GM12878 (cell line): ENCODE measurements around the gene RBM19. TPM values are rescaled to one million over a fixed set of nuclear protein-coding genes. Genes with fewer than 3 reads are reported as not detected.

Source experiments
- ATAC-seq: fragments of 200-7000 bp; cut with Tn5 transposase; 3 replicates; pipeline ENCODE4 v1.9.1; 2020; ENCODE audit warnings: mild to moderate bottlenecking, moderate library complexity
- BruUV-seq: library from RNA; stranded (reverse); fragments of 400-500 nt; replicated peaks from 2 replicates; lab custom pipeline; 2021; lab: Mats Ljungman, UMichigan
- CTCF ChIA-PET: fragments of 300-600 bp; sonication (Branson Sonifier 250); formaldehyde crosslinking; extraction: SDS; loops from one replicate; lab custom pipeline; 2021; ENCODE audit warnings: inconsistent platforms; lab: Yijun Ruan, JAX
- POLR2A ChIA-PET: fragments of 350-600 bp; formaldehyde crosslinking; extraction: SDS; loops from one replicate; lab custom pipeline; 2021; ENCODE audit warnings: inconsistent platforms; lab: Charles Lee
- RAD21 ChIA-PET: fragments of 300-600 bp; sonication (Branson Sonifier 250); formaldehyde crosslinking; loops from one replicate; lab custom pipeline; 2023; ENCODE audit warnings: antibody characterized with exemption; ENCODE audit not compliant: unreplicated experiment; lab: Charles Lee
- SMC1A ChIA-PET: fragments of 300-600 bp; sonication (Branson Sonifier 250); formaldehyde crosslinking; loops from one replicate; lab custom pipeline; 2023; ENCODE audit not compliant: unreplicated experiment, uncharacterized antibody; lab: Charles Lee
- DNase-seq: peaks from one replicate; pipeline ENCODE4 v3.0.0-alpha.2; 2011; ENCODE audit warnings: low read depth, low spot score
- FAIRE-seq: peaks from 3 replicates; lab custom pipeline; 2011; peaks lifted over from hg19 to GRCh38; lab: Jason Lieb, UNC
- H2AFZ ChIP-seq: 2 replicates; pipeline ENCODE4 v1.6.0; 2011; ENCODE audit warnings: low read depth, low read length, control low read depth; ENCODE audit not compliant: control insufficient read depth
- H3K27ac ChIP-seq: 2 replicates; pipeline ENCODE4 v1.5.1; 2011; ENCODE audit warnings: control low read depth; ENCODE audit not compliant: control insufficient read depth, insufficient read depth
- H3K27me3 ChIP-seq, 2 experiments: replicated peaks in 1 of 2; 2 replicates each; pipeline versions ENCODE4 v1.6.0 to v1.6.1; 2011; ENCODE audit warnings: low read length in 1 of 2; ENCODE audit not compliant: control insufficient read depth in 2 of 2, insufficient read depth in 2 of 2
- H3K36me3 ChIP-seq, 2 experiments: 2 replicates each; pipeline ENCODE4 v1.5.1; 2011; ENCODE audit warnings: low read length in 1 of 2; ENCODE audit not compliant: control insufficient read depth in 2 of 2, insufficient read depth in 2 of 2
- H3K4me1 ChIP-seq: 2 replicates; pipeline ENCODE4 v1.6.1; 2011; ENCODE audit warnings: mild to moderate bottlenecking, low read length, moderate library complexity, mixed read lengths; ENCODE audit not compliant: control insufficient read depth, insufficient read depth
- H3K4me2 ChIP-seq: 2 replicates; pipeline ENCODE4 v1.6.0; 2011; ENCODE audit warnings: control low read depth; ENCODE audit not compliant: control insufficient read depth, insufficient read depth
- H3K4me3 ChIP-seq: fragments of 200-600 bp; sonication (generic); 2 replicates; pipeline ENCODE4 v1.5.1; 2016
- H3K79me2 ChIP-seq: 2 replicates; pipeline ENCODE4 v1.6.0; 2011; ENCODE audit warnings: low read length; ENCODE audit not compliant: control insufficient read depth, insufficient read depth
- H3K9ac ChIP-seq: 2 replicates; pipeline ENCODE4 v1.8.0; 2011; ENCODE audit warnings: low read length, control low read depth, mixed read lengths; ENCODE audit not compliant: control insufficient read depth, insufficient read depth
- H3K9me3 ChIP-seq: replicated peaks from 3 replicates; pipeline ENCODE4 v1.5.1; 2011; ENCODE audit warnings: mild to moderate bottlenecking, low read length; ENCODE audit not compliant: control insufficient read depth, insufficient read depth
- H4K20me1 ChIP-seq: 2 replicates; pipeline ENCODE4 v1.6.0; 2011; ENCODE audit not compliant: control insufficient read depth, insufficient read depth
- SP1 ChIP-seq: IDR thresholded peaks from one replicate; pipeline ENCODE4 v1.6.1; 2011; ENCODE audit warnings: low read depth, low read length
- YY1 ChIP-seq: IDR thresholded peaks from 2 replicates; pipeline ENCODE4 v1.6.1; 2011; ENCODE audit warnings: low read depth, mild to moderate bottlenecking, low read length
- ZNF217 ChIP-seq: fragments of 450-650 bp; IDR thresholded peaks from 2 replicates; pipeline ENCODE4 v1.6.1; 2017; ENCODE audit warnings: antibody characterized with exemption, mild to moderate bottlenecking
- WGBS: methylation state at CpG from one replicate; pipeline ENCODE4 v1.1.6; 2016; ENCODE audit warnings: low lambda C conversion rate; ENCODE audit not compliant: insufficient replicate concordance, insufficient coverage; ENCODE audit errors: missing lambda C conversion rate; 5-methylcytosine and 5-hydroxymethylcytosine counted together
- in situ Hi-C: fragments of 300-500 bp; cut with MboI; formaldehyde crosslinking; loops from 9 replicates; pipeline ENCODE4 v1.14.3; 2018; ENCODE audit warnings: mixed read lengths
- intact Hi-C: fragments of 100-400 bp; cut with micrococcal nuclease; formaldehyde crosslinking; loops from one replicate; pipeline ENCODE4 v1.14.2; 2022; ENCODE audit not compliant: unreplicated experiment
- polyA plus RNA-seq, 11 experiments: library from polyadenylated mRNA; depleted of rRNA in 4 of 11; unstranded in 6 of 11; stranded (reverse) in 5 of 11; fragments of >200 nt; fragmentation: Nextera tagmentation in 4 of 11; fragmentation: Illumina TruSeq in 1 of 11; extraction: Ambion mirVana in 4 of 11; extraction: Trizol in 1 of 11; gene quantifications; 1 replicate in 1 of 11; 2 replicates in 10 of 11; pipeline versions ENCODE4 v1.2.1 to v1.2.3, GENCODE V29; 2011 to 2016; ENCODE audit warnings: inconsistent platforms in 2 of 11, missing spikeins in 2 of 11, low read depth in 1 of 11
- total RNA-seq, 4 experiments: library from RNA; depleted of rRNA in 3 of 4; stranded (reverse); fragments of >200 nt in 3 of 4; fragmentation: Illumina TruSeq in 1 of 4; extraction: Trizol in 1 of 4; gene quantifications; 2 replicates each; pipeline versions ENCODE4 v1.2.1 to v1.2.3, GENCODE V29; 2013 to 2021
- TF ChIP-seq, protein P1 (sequence below), 3 experiments: IDR thresholded peaks in 2 of 3; conservative IDR thresholded peaks in 1 of 3; 2 replicates each; pipeline ENCODE4 v1.5.1; 2011; ENCODE audit warnings: low read depth in 3 of 3, low read length in 3 of 3, mild to moderate bottlenecking in 3 of 3, control low read depth in 2 of 3, moderate library complexity in 2 of 3, inconsistent platforms in 1 of 3, mixed read lengths in 1 of 3; ENCODE audit not compliant: control insufficient read depth in 2 of 3, insufficient read depth in 1 of 3; ENCODE audit errors: extremely low read depth in 1 of 3

The RBM19 gene
- total and polyA plus RNA-seq, 10 of the 15 experiments (the other 5 are each of a cell fraction or from before 2014, with no cell fraction given) = 4.2 to 42.9 (median 28.4) TPM

DNA sequence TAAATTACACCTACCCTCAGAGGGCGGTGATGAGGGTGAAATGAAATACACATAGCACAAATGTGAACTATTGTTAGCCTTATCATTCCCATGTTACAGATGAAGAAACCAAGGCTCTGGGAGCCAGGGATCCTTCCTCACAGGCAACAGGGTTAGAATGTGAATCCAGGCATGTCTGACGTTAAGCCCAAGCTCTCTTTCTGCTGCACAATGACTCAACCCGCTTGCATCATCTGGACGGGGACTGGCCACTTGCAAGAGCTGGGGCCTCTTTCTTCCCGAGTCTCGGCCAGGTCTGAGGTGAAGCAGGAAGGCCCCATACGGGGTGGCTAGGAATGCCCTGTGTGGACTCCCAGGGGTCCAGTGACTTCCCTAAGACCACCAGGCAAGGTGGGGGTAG, 105.2 kb downstream of the RBM19 start:
- H2AFZ ChIP-seq = no peak overlapping the region
- intact Hi-C loops (no loop called here), in situ Hi-C loops (no loop called here)
- ChIA-PET CTCF (interaction anchor here (1.2 kb wide), 1 partner anchor 10 kb away, joined by 3 read pairs; no protein-coding TSS in a partner anchor), RAD21 (no interaction called here), POLR2A (no interaction called here), SMC1A (no interaction called here)
- no peaks in the 10 kb centered on the region for H3K9me3 ChIP-seq
- FAIRE-seq (no peak), ATAC-seq (no peak), DNase-seq (no peak)
- H3K36me3 ChIP-seq = peaks cover 0 to 10% of the 10 kb centered on the region in 2 experiments; a peak in 3 of 4 replicates
- no peak overlapping the region for H3K4me3 ChIP-seq
- 91% methylated on average over 7 of the region's 7 CpGs for WGBS
- BruUV-seq = no TSS peak
- no peak overlapping the region for H3K9ac ChIP-seq
- H3K4me1 ChIP-seq = peaks cover 19% of the 10 kb centered on the region
- H3K27me3 ChIP-seq = no peaks in the 10 kb centered on the region
- H3K27ac ChIP-seq = no peak overlapping the region
- no peak overlapping the region for H3K4me2 ChIP-seq
- TF ChIP-seq ZNF217 = no peak
- no peaks in the 10 kb centered on the region for H3K79me2 ChIP-seq
- H4K20me1 ChIP-seq = no peaks in the 10 kb centered on the region

GRCh38 chr12:113860059-113860820, 105.9 kb downstream of the RBM19 start:
- FAIRE-seq = no peak
- Histone ChIP-seq H3K27ac (no peak overlapping the region), H2AFZ (no peak overlapping the region), H3K36me3 (peaks cover 0 to 10% of the 10 kb centered on the region in 2 experiments; a peak in 3 of 4 replicates), H3K79me2 (no peaks in the 10 kb centered on the region), H3K4me1 (peaks cover 19% of the 10 kb centered on the region), H3K9ac (no peak overlapping the region), H3K4me3 (no peak overlapping the region), H3K9me3 (no peaks in the 10 kb centered on the region), H3K27me3 (no peaks in the 10 kb centered on the region), H3K4me2 (no peak overlapping the region), H4K20me1 (no peaks in the 10 kb centered on the region)
- ChIA-PET CTCF (interaction anchor here (0.6 to 1.4 kb wide), 3 partner anchors 8 to 116 kb away, joined by 3 to 4 read pairs (median 3); no protein-coding TSS in a partner anchor), POLR2A (no interaction called here), RAD21 (no interaction called here), SMC1A (no interaction called here)
- intact Hi-C loops (no loop called here), in situ Hi-C loops (no loop called here)
- 95% methylated on average over 17 of the region's 17 CpGs for WGBS
- no TSS peak for BruUV-seq
- no peak for ATAC-seq
- TF ChIP-seq, protein P1, sequence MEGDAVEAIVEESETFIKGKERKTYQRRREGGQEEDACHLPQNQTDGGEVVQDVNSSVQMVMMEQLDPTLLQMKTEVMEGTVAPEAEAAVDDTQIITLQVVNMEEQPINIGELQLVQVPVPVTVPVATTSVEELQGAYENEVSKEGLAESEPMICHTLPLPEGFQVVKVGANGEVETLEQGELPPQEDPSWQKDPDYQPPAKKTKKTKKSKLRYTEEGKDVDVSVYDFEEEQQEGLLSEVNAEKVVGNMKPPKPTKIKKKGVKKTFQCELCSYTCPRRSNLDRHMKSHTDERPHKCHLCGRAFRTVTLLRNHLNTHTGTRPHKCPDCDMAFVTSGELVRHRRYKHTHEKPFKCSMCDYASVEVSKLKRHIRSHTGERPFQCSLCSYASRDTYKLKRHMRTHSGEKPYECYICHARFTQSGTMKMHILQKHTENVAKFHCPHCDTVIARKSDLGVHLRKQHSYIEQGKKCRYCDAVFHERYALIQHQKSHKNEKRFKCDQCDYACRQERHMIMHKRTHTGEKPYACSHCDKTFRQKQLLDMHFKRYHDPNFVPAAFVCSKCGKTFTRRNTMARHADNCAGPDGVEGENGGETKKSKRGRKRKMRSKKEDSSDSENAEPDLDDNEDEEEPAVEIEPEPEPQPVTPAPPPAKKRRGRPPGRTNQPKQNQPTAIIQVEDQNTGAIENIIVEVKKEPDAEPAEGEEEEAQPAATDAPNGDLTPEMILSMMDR (IDR thresholded peaks at IDR 0.05 in 2 of 3, conservative IDR thresholded peaks at IDR 0.05 in 1 of 3; ENCODE audit: control insufficient read depth in 2 of 3, extremely low read depth in 1 of 3, insufficient read depth in 1 of 3, low read depth in 3 of 3, low read length in 3 of 3) = peak in 1 of 3 experiments; percentile 25; a peak in 2 of 6 replicates
- TF ChIP-seq YY1 (no peak), SP1 (no peak)
- no peak for DNase-seq
